ENCODE results near the gene ARHGAP22. TPM values are rescaled to one million over a fixed set of nuclear protein-coding genes. Genes with fewer than 3 reads are reported as not detected.

ARHGAP22 gene
- total RNA-seq, 1 donor from 2014 or later, result 1.9 TPM

DNA sequence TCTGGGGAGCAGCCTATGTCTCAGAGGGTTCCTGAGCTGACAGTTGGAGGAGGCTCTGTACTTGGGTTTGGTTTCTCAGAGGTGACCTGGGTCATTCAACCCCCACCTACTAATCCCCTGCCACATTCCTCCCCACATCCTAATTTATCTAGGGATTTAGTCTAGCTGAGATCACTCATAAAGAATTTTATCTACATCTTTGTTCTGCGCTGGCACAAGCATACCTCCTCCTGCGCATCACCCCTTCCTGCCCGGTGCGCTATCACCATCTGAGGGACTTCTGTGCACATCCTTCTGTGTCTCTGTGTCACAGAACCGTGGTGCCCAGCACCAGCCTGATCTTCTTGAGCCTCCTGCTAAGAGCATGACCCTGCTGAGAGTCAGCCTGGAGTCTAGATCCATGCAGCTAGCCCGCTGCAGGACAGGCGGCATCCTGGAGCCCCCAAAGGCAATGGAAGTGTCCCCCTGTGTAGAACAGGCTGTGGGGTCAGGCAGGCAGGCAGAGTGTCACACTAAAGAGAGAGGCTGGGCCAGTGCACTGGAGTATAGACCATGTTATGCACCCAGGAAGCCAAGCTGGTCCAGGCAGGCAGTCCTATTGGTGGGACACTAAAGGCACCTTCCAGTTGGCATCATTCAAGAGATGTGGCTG is 63.6 kb downstream of the ARHGAP22 start:
- Mint-ChIP-seq H3K27me3 (ENCODE audit: unreplicated experiment) (peaks cover 7% of the 10 kb centered on the region), H3K27ac (ENCODE audit: unreplicated experiment) (no peak overlapping the region), H3K9me3 (ENCODE audit: unreplicated experiment) (no peaks in the 10 kb centered on the region), H3K4me1 (ENCODE audit: unreplicated experiment) (no peaks in the 10 kb centered on the region), H3K36me3 (ENCODE audit: low read depth, unreplicated experiment) (no peaks in the 10 kb centered on the region), H3K4me3 (ENCODE audit: unreplicated experiment) (no peak overlapping the region)
- TF ChIP-seq, protein P1, sequence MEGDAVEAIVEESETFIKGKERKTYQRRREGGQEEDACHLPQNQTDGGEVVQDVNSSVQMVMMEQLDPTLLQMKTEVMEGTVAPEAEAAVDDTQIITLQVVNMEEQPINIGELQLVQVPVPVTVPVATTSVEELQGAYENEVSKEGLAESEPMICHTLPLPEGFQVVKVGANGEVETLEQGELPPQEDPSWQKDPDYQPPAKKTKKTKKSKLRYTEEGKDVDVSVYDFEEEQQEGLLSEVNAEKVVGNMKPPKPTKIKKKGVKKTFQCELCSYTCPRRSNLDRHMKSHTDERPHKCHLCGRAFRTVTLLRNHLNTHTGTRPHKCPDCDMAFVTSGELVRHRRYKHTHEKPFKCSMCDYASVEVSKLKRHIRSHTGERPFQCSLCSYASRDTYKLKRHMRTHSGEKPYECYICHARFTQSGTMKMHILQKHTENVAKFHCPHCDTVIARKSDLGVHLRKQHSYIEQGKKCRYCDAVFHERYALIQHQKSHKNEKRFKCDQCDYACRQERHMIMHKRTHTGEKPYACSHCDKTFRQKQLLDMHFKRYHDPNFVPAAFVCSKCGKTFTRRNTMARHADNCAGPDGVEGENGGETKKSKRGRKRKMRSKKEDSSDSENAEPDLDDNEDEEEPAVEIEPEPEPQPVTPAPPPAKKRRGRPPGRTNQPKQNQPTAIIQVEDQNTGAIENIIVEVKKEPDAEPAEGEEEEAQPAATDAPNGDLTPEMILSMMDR (IDR thresholded peaks at IDR 0.05; ENCODE audit: unreplicated experiment), result no peak
- no peak for DNase-seq (ENCODE audit: low spot score)

DNA sequence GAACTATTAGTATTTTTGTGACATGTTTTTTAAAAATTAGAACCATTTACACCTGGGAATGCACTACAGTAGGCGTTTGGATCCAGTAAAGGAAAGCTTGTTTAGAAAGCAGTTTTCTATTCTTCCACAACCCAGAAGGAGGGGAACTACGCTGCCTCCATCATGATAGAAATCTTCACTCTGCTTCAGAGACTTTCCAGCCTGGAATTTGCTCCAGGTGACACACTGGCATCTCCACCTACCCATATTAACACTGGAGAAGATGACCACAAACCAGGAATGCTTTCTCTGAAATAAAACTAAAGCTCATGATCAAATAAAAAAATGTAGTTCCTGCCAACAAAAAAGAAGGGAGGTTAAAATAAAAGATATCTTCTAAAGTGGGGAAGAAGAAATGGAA is 66.3 kb downstream of the ARHGAP22 start:
- H3K27me3 Mint-ChIP-seq (ENCODE audit: unreplicated experiment), result peaks cover 7% of the 10 kb centered on the region
- H3K27ac Mint-ChIP-seq (ENCODE audit: unreplicated experiment), result no peak overlapping the region
- H3K9me3 Mint-ChIP-seq (ENCODE audit: unreplicated experiment), result no peaks in the 10 kb centered on the region
- no peak overlapping the region for H3K4me3 Mint-ChIP-seq (ENCODE audit: unreplicated experiment)
- TF ChIP-seq, protein P1 (IDR thresholded peaks at IDR 0.05; ENCODE audit: unreplicated experiment), result no peak
- H3K4me1 Mint-ChIP-seq (ENCODE audit: unreplicated experiment), result no peaks in the 10 kb centered on the region
- no peak for DNase-seq (ENCODE audit: low spot score)
- H3K36me3 Mint-ChIP-seq (ENCODE audit: low read depth, unreplicated experiment), result no peaks in the 10 kb centered on the region

DNA sequence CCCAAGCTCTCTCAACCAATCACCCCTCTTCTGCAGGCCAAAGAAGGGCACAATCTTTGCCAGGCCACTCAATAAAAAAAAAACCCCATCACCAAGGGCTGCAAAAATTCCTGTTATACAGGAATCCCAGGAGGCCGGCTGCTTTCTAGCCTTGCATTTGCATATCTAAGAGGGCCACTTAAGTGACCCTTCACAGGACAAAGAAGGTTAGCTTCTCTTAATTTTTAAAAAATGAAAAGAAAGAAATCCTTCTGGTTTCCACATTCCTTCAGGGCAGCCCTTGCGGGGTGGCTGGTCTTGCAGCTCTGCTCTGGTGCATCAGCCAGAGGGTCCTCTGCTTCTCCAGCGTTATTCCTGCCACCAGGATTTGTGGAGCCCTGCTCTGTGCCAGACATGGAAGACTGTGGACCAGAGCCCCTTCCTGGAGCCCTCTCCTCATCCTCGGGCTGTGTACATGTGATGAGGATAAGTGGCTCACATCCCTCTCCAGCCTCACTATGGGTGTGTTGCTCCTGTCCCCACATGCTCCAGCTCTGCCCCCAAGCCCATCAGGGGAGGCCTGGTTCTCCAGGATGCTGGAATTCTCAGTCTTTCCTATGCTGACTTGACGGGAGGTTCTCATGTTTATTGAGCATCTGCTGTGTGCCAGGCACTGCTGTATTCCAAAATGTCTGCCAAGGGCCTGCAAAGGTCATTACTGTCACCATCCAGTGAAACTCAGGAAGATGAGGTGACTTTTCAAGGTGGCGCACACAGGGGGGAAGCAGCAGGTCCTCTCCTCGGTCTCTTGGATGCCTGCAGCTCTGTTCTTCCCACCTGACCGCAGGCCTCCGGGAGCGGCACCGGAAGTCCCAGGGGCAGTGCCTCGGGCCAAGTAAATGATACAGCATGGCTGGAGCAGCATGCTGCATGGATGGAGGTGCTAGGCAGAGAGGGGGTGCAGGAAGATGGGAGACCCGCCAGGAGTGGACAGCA is 67.7 kb downstream of the ARHGAP22 start:
- DNase-seq (ENCODE audit: low spot score), result no peak
- Mint-ChIP-seq H3K4me3 (ENCODE audit: unreplicated experiment) (no peak overlapping the region), H3K4me1 (ENCODE audit: unreplicated experiment) (no peaks in the 10 kb centered on the region)

DNA sequence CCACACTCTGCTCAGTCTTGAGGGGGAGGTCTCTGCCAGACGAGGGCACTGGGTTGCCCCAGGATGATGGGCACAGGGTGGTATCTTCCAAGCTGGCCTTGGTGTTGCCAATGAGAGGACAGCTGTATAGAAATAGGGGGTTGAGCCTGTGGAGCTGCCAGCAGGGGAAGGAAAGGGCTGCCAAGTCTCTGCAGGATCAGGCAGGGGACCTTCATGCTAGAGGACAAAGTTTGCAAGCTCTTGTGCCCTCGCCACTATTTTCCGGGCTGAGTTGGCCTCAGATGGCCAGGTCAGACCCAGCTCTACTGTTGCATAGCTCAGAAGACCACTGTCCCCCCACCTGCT is 68.7 kb downstream of the ARHGAP22 start:
- H3K4me1 Mint-ChIP-seq (ENCODE audit: unreplicated experiment), result no peaks in the 10 kb centered on the region
- TF ChIP-seq, protein P1 (IDR thresholded peaks at IDR 0.05; ENCODE audit: unreplicated experiment), result no peak
- no peaks in the 10 kb centered on the region for H3K36me3 Mint-ChIP-seq (ENCODE audit: low read depth, unreplicated experiment)
- peaks cover 3% of the 10 kb centered on the region for H3K27me3 Mint-ChIP-seq (ENCODE audit: unreplicated experiment)
- H3K9me3 Mint-ChIP-seq (ENCODE audit: unreplicated experiment), result no peaks in the 10 kb centered on the region
- DNase-seq (ENCODE audit: low spot score), result no peak
- no peak overlapping the region for H3K27ac Mint-ChIP-seq (ENCODE audit: unreplicated experiment)
- no peak overlapping the region for H3K4me3 Mint-ChIP-seq (ENCODE audit: unreplicated experiment)

More for the DNA sequence above, 67.7 kb downstream of the ARHGAP22 start:
- H3K27me3 Mint-ChIP-seq (ENCODE audit: unreplicated experiment), result peaks cover 5% of the 10 kb centered on the region
- H3K9me3 Mint-ChIP-seq (ENCODE audit: unreplicated experiment), result no peaks in the 10 kb centered on the region
- TF ChIP-seq, protein P1 (IDR thresholded peaks at IDR 0.05; ENCODE audit: unreplicated experiment), result no peak
- no peaks in the 10 kb centered on the region for H3K36me3 Mint-ChIP-seq (ENCODE audit: low read depth, unreplicated experiment)
- no peak overlapping the region for H3K27ac Mint-ChIP-seq (ENCODE audit: unreplicated experiment)
